Measurements from ENCODE around the gene ADAP2. TPM values are rescaled to one million over a fixed set of nuclear protein-coding genes. Genes with fewer than 3 reads are reported as not detected.
"Not testable (repeated sequence)": the region's sequence is repeated elsewhere in the genome, so short reads cannot be mapped to it uniquely, and the experiment has no call there.

ADAP2 gene
- total RNA-seq, 4 donors from 2014 or later = 10.5 to 19.1 (median 14.7) TPM

GRCh38 chr17:30969989-30970830, 48.5 kb downstream of the ADAP2 start:
- WGBS = 16% methylated on average over 29 of the region's 31 CpGs
- Histone ChIP-seq H3K27ac (replicated peaks in 1 of 4) (peak overlapping the region; percentile 93 to 98 (median 94)), H3K9me3 (no peaks in the 10 kb centered on the region), H3K36me3 (peaks cover 0 to 2% (median 1%) of the 10 kb centered on the region in 4 donors), H3K4me3 (peak overlapping the region; percentile 74 to 97 (median 78)), H3K4me1 (peaks cover 0 to 33% (median 31%) of the 10 kb centered on the region in 4 donors), H3K27me3 (no peaks in the 10 kb centered on the region)
- TF ChIP-seq EP300 (IDR thresholded peaks at IDR 0.05) (no peak), POLR2A (IDR thresholded peaks at IDR 0.05; ENCODE audit: low read depth) (no peak), POLR2AphosphoS5 (IDR thresholded peaks at IDR 0.05) (no peak), CTCF (IDR thresholded peaks at IDR 0.05) (no peak)
- DNase-seq (ENCODE audit: extremely low spot score) = no peak
- intact Hi-C loops (cut with DNase I) = loop anchor here (2.0 to 5.0 kb wide), 2 partner anchors 37 to 61 kb away; no protein-coding TSS in a partner anchor

GRCh38 chr17:30970831-30971567, 49.3 kb downstream of the ADAP2 start, which contains the start of gene RNF135:
RNF135 (plus strand) TSS chr17:30971039; CDS start chr17:30971074, 35 bp downstream.
- peak; percentile 95 for DNase-seq (ENCODE audit: extremely low spot score)
- 2% methylated on average over 54 of the region's 66 CpGs for WGBS
- H3K4me3 ChIP-seq = peak within 1 kb of the TSS; percentile 74 to 97 (median 78)
- H3K4me1 ChIP-seq = peaks cover 0 to 33% (median 31%) of the 10 kb centered on the region in 4 donors
- H3K27me3 ChIP-seq = no peaks in the 10 kb centered on the region
- intact Hi-C loops (cut with DNase I) = loop anchor here (2.0 to 5.0 kb wide), 2 partner anchors 36 to 62 kb away; no protein-coding TSS in a partner anchor
- no peaks in the 10 kb centered on the region for H3K9me3 ChIP-seq
- H3K36me3 ChIP-seq = peaks cover 0 to 10% (median 4%) of the 10 kb centered on the region in 4 donors
- TF ChIP-seq CTCF (IDR thresholded peaks at IDR 0.05) = peak; percentile 33 to 53 (median 34)
- TF ChIP-seq EP300 (IDR thresholded peaks at IDR 0.05) = no peak
- TF ChIP-seq POLR2AphosphoS5 (IDR thresholded peaks at IDR 0.05) = peak; percentile 56 to 75
- TF ChIP-seq POLR2A (IDR thresholded peaks at IDR 0.05; ENCODE audit: low read depth) = no peak
- peak within 1 kb of the TSS; percentile 93 to 98 (median 94) for H3K27ac ChIP-seq (replicated peaks in 1 of 4)

GRCh38 chr17:30975042-30975820, 53.5 kb downstream of the ADAP2 start:
- Histone ChIP-seq H3K36me3 (peaks cover 0 to 11% (median 4%) of the 10 kb centered on the region in 4 donors), H3K9me3 (no peaks in the 10 kb centered on the region), H3K27me3 (no peaks in the 10 kb centered on the region), H3K4me3 (no peak overlapping the region), H3K27ac (replicated peaks in 1 of 4) (no peak overlapping the region), H3K4me1 (peaks cover 0 to 28% (median 24%) of the 10 kb centered on the region in 4 donors)
- no peak for DNase-seq (ENCODE audit: extremely low spot score)
- intact Hi-C loops (cut with DNase I) = no loop called here
- TF ChIP-seq POLR2AphosphoS5 (IDR thresholded peaks at IDR 0.05) (no peak), POLR2A (IDR thresholded peaks at IDR 0.05; ENCODE audit: low read depth) (no peak), EP300 (IDR thresholded peaks at IDR 0.05) (no peak), CTCF (IDR thresholded peaks at IDR 0.05) (no peak)
- WGBS = 86% methylated on average over 8 of the region's 8 CpGs

GRCh38 chr17:30979919-30980318, 58.2 kb downstream of the ADAP2 start:
- peaks cover 0 to 17% (median 7%) of the 10 kb centered on the region in 4 donors for H3K36me3 ChIP-seq
- intact Hi-C loops (cut with DNase I); H3K4me3 ChIP-seq; H3K4me1 ChIP-seq; H3K27me3 ChIP-seq; DNase-seq (ENCODE audit: extremely low spot score); H3K27ac ChIP-seq (replicated peaks in 1 of 4); H3K9me3 ChIP-seq: not testable (repeated sequence)
- WGBS = no CpG with 5 or more reads among the region's 33 CpGs

Data from esophagus muscularis mucosa (tissue), 4 donors.